ENCODE results near the gene LCE7A.

- TF ChIP-seq POLR2AphosphoS5 (IDR thresholded peaks at IDR 0.05; ENCODE audit: low read depth, low read length) (no peak), REST (IDR thresholded peaks at IDR 0.05; ENCODE audit: insufficient read depth in 1 of 2, low read depth in 2 of 2, low read length in 2 of 2) (no peak)
Measured at GRCh38 chr1:152886758-152887409, 27.1 kb downstream of the LCE7A start.
